K562 (cell line): ENCODE results near the gene AMBRA1.

Experiments used
- AFF4 ChIP-seq: sonication (generic); formaldehyde crosslinking; IDR thresholded peaks from 2 replicates; pipeline ENCODE4 v1.8.0; 2023; ENCODE audit warnings: mild to moderate bottlenecking, missing genetic modification reagents
- DPF2 ChIP-seq: fragments of 450-650 bp; IDR thresholded peaks from 2 replicates; pipeline ENCODE4 v1.6.1; 2016
- EP300 ChIP-seq: IDR thresholded peaks from 2 replicates; pipeline ENCODE4 v1.6.1; 2012; ENCODE audit warnings: low read length, improper control_type of control experiment
- FOXJ3 ChIP-seq: sonication (generic); formaldehyde crosslinking; IDR thresholded peaks from 2 replicates; pipeline ENCODE4 v1.4.0; 2020; ENCODE audit warnings: mild to moderate bottlenecking, missing genetic modification reagents
- GATAD2A ChIP-seq: fragments of 450-650 bp; IDR thresholded peaks from 2 replicates; pipeline ENCODE4 v1.6.1; 2017
- PYGO2 ChIP-seq: fragments of 450-650 bp; IDR thresholded peaks from 2 replicates; pipeline ENCODE4 v1.6.1; 2016; ENCODE audit warnings: mild to moderate bottlenecking, missing genetic modification characterization, moderate library complexity, missing compliant biosample characterization
- TAF15 ChIP-seq: fragments of 200-400 bp; formaldehyde crosslinking; IDR thresholded peaks from 2 replicates; pipeline ENCODE4 v1.6.1; 2017; ENCODE audit warnings: mild to moderate bottlenecking, low read depth, low read length, moderate library complexity
- TCF7L2 ChIP-seq: fragments of 150-350 bp; IDR thresholded peaks from 2 replicates; pipeline ENCODE4 v1.6.1; 2016; ENCODE audit warnings: low read depth, mild to moderate bottlenecking, low read length, moderate library complexity
- ZNF282 ChIP-seq: sonication (generic); formaldehyde crosslinking; IDR thresholded peaks from 2 replicates; pipeline ENCODE4 v1.8.1; 2023; ENCODE audit warnings: missing genetic modification reagents
- ZNF609 ChIP-seq: sonication (generic); formaldehyde crosslinking; IDR thresholded peaks from 2 replicates; pipeline ENCODE4 v1.8.1; 2023; ENCODE audit warnings: missing genetic modification reagents, mild to moderate bottlenecking, borderline replicate concordance

DNA sequence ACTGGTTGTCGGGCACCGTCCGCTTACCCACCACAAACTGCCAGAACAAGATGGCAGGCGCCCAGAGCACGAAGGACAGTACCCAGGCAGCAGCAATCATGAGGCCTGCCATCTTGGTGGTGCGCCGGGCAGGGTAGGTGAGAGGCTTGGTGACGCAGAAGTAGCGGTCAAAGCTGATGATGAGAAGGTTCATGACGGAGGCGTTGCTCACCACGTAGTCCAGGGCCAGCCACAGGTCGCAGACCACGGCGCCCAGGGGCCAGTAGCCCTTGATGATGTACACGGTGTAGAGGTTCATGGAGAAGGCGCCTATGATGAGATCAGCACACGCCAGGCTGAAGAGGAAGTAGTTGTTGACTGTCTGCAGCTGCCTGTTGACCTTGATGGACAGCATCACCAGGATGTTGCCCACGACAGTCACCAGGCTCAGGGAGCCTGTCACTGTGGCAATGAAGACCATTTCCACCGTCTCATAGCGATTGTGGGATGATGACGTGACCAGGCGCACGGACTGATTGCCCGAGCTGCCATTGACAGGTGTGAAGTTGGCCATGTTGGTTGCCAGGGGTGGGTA is 207.7 kb downstream of the AMBRA1 start:
- TF ChIP-seq TCF7L2 (no peak), AFF4 (no peak), EP300 (no peak), TAF15 (no peak), PYGO2 (tag) (no peak), ZNF609 (no peak), DPF2 (no peak), ZNF282 (no peak), FOXJ3 (CRISPR knock-in tag) (no peak), GATAD2A (no peak)
